H7 (cell line): ENCODE data around the gene HIVEP3. TPM values are rescaled to one million over a fixed set of nuclear protein-coding genes. Genes with fewer than 3 reads are reported as not detected.

ENCODE experiments used
- DNase-seq: peaks from one replicate; pipeline ENCODE4 v3.0.0; 2012
- H3K27me3 ChIP-seq: 2 replicates; pipeline ENCODE4 v1.6.0; 2011; ENCODE audit warnings: mild to moderate bottlenecking, low read length; ENCODE audit not compliant: control insufficient read depth, insufficient read depth
- H3K36me3 ChIP-seq: replicated peaks from 2 replicates; pipeline ENCODE4 v1.5.1; 2011; ENCODE audit warnings: low read length; ENCODE audit not compliant: control insufficient read depth, insufficient read depth
- H3K4me3 ChIP-seq: 2 replicates; pipeline ENCODE4 v1.5.1; 2011; ENCODE audit warnings: low read depth, mild to moderate bottlenecking, control low read depth, low read length, moderate library complexity; ENCODE audit not compliant: insufficient read depth
- total RNA-seq: library from RNA; depleted of rRNA; stranded (reverse); fragments of >200 nt; shearing (Covaris generic); gene quantifications from 2 replicates; pipeline ENCODE4 v1.2.3, GENCODE V29; 2014

Gene HIVEP3
- total RNA-seq, 1 experiment from 2014 or later: 1.8 TPM

DNA sequence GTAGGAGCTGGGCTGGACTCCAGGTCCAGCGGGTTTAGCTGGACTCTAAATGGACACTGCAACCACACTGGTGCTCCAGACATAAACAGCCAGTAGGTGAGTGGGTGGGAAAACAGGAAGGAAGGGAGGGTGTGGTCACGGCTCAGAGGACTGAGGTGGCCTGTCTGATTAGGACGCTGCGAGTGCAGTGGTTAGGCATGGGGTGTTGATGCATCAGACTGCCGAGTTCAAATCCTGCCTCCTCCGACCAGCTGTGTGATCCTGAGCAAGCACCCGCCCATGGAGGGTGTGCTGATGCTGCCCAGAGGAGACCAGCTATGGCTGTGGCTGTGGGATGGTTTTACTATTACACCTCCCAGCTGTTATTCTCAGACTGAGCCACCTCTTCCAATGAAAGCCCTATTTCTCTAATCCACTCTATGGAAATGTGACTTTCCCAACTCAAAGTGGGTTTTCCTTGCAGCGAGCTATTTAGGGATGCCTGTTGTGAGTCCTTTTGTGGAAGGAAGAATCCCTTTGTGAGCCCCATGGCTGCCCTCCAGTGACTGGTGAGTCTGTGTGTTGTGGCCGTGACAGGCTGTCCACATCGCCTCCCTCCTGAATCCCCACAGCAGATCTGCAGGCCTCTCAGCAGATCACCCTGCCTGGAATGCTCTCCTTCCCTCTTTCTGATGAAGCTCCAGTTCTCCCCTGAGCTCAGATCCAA lies 377.7 kb downstream of the HIVEP3 start:
- DNase-seq: no peak
- no peaks in the 10 kb centered on the region for H3K36me3 ChIP-seq

DNA sequence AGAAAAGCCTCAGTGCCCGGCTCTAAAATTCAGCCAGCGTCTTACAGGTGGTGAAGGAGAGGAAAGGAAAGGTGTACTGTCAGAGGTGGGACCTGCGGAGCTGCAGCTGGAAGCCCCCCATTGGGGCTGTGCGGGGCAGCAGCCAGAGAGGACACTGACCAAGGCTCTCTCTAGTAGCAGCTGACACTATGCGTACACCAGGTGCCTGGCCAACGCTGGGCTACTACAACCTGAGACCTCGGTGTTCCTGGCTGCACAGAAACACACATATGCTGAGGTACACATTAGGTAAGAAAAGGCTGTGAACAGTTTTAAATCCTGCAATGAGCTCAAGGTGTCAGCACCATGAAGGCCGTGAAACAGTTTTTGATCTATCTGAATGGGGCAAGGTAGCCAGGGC lies 378.7 kb downstream of the HIVEP3 start:
- Histone ChIP-seq H3K4me3 (no peak overlapping the region), H3K27me3 (no peaks in the 10 kb centered on the region), H3K36me3 (no peaks in the 10 kb centered on the region)
- no peak for DNase-seq

More for the DNA sequence above, 377.7 kb downstream of the HIVEP3 start:
- Histone ChIP-seq H3K27me3 (no peaks in the 10 kb centered on the region), H3K4me3 (no peak overlapping the region)

DNA sequence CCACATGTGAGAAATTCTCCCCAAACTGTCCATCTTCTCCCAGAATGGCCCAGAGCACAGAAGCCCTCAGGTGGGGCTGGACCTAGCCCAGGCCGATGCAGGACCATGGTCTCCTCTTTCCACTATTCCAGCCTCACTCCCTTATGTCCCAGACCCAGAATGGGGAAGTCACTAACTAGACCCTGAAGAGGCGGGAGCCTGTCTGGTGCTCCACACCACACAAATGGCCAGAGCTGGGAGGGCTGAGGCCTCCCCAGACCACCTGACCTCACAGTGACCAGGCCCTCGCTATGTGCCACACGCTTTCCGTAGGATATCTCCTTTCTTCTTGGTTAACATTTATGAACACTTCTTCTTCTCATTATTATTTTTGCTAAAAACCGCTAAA lies 379.3 kb downstream of the HIVEP3 start:
- no peaks in the 10 kb centered on the region for H3K36me3 ChIP-seq
- no peaks in the 10 kb centered on the region for H3K27me3 ChIP-seq
- DNase-seq: no peak
- H3K4me3 ChIP-seq: no peak overlapping the region

DNA sequence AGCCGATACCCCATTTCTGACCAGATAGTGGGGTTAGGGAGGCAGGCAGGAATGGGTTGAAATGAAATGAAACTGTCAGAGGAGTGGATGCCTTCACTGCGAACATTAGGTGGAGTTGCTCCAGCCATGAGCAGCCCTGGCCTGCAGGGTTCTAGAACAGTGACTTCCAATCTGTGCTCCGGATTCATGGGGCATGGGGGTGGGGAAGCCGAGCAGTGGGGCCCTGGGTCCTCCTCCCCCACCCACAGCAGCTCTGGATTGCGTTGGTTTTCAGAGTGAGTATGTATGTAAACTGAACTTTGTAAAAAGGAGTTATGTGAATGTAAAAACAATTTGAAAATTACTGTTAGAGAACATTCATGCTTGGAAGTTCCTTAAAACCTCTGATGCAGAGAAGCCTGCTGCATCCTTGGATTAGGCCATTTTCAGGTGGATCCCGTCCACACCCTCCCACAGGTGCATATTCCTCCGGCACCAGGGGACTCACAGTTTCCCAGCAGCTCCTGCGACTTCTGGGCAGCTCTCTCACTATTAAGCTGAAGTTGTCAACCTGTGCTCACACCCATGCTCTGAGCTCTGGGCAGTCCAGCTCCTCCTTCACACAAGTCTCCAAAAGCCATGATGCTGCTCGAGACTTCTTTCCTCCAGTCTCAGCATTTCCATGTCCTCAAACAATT lies 379.8 kb downstream of the HIVEP3 start:
- H3K4me3 ChIP-seq: no peak overlapping the region
- no peak for DNase-seq
- H3K27me3 ChIP-seq: no peaks in the 10 kb centered on the region
- H3K36me3 ChIP-seq: no peaks in the 10 kb centered on the region

DNA sequence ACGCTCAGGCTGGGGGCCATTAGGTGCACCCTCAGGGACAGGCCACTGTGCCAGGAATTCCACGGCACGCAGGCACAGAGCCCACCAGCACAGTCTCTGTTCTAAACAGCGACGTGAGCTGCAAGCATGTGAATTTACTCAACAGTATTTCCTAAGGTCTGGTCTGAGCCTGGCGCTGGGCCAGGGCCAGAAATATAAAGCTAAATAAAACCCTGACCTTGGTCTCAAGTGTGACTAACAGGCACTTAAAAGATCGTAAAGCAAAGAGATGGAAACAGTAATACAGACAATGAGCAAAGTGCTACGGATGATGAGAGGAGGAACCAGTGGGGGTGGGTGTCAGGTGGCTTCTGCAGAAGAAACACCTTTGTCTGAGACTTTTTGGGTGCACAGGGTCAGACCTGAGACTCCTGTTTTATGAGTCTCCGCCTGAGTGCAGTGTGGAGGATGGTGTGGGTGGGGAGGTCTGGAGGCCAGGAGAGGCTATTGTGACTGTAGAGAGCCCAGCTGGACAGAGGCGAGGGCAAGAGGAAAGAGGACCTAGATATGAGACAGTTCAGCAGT lies 380.9 kb downstream of the HIVEP3 start:
- H3K27me3 ChIP-seq: no peaks in the 10 kb centered on the region
- H3K36me3 ChIP-seq: no peaks in the 10 kb centered on the region
- DNase-seq: no peak
- no peak overlapping the region for H3K4me3 ChIP-seq

DNA sequence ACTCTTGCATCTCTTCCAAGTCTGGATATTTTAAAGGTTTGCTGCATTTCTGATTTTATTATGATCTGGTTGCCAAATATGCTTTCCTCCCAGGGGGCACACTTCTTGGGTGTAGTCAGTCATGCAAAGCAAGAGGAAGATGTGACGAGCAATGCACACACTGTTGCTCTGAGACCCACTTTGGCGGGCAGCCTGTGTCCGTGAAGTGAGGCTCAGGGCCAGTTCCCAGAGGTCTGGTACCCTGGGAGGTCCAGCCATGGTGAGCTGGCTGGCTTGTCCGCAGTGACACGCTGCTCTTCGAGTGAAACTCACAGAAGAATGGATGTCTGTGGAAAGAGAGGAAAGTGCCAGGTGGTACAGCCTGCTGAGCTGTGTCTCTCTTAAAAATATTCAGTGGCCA lies 381.5 kb downstream of the HIVEP3 start:
- no peak for DNase-seq
- Histone ChIP-seq H3K36me3 (no peaks in the 10 kb centered on the region), H3K27me3 (no peaks in the 10 kb centered on the region), H3K4me3 (no peak overlapping the region)

DNA sequence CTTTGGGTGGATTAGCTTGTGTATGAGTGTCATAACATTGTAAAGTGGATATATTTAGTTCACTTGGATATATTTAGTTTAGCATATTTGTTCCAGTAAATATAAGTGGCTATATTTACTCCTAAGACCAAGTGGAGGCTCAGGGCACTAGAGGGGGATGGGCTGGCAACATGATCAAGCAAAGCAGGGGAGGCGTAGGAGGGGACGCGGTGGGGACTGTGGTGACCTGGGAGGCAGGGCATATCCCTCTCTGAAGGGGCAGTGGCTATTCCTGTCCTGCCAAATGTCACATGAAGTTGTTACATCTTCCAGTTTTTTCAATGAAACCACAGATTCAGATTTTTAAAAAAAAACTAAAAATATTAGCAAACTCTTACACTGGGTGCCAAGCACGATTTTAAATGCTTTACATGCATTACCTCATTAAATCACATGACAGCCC lies 382.3 kb downstream of the HIVEP3 start:
- no peak overlapping the region for H3K4me3 ChIP-seq
- H3K27me3 ChIP-seq: no peaks in the 10 kb centered on the region
- no peaks in the 10 kb centered on the region for H3K36me3 ChIP-seq
- DNase-seq: no peak

DNA sequence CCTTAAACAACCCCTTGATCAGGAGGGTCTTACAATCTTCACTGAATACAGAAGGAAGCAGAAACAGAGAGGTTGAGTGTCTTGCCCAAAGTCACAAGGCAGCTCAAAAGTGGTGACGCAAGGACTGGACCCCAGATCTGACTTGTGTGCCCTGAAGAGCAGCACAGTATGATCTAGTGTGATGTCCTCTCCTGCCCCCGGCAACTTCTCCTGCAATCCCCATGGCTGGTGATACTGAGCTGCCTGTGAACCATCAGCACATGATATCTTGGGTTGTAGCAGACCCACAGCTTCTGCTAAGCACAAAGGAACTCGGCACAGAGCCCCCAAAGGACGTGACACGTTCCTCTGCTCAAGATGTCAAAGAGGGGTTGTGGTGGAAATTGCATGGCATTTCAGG lies 383.0 kb downstream of the HIVEP3 start:
- no peaks in the 10 kb centered on the region for H3K36me3 ChIP-seq
- no peak for DNase-seq
- H3K27me3 ChIP-seq: no peaks in the 10 kb centered on the region
- no peak overlapping the region for H3K4me3 ChIP-seq

DNA sequence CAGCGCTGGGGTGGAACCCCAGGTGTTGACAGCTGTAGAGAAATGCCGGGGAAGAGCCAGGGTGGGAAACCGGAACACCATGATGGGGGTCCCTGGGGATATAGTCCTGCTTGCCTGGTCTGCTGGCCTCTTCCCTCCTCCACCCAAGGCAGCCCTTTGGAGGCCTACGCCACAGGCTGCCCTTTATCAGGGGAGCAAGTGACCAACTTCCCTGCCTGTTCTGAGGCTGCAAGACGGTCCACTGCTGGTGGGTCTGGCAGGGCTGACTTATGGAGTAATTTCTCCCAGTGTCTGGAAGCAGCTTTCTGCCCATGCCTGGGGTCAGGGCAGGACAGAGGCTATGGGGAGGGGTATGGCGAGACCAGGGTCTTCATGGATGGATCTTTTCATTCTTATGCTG lies 383.4 kb downstream of the HIVEP3 start:
- H3K36me3 ChIP-seq: no peaks in the 10 kb centered on the region
- H3K27me3 ChIP-seq: no peaks in the 10 kb centered on the region
- H3K4me3 ChIP-seq: no peak overlapping the region
- DNase-seq: no peak

DNA sequence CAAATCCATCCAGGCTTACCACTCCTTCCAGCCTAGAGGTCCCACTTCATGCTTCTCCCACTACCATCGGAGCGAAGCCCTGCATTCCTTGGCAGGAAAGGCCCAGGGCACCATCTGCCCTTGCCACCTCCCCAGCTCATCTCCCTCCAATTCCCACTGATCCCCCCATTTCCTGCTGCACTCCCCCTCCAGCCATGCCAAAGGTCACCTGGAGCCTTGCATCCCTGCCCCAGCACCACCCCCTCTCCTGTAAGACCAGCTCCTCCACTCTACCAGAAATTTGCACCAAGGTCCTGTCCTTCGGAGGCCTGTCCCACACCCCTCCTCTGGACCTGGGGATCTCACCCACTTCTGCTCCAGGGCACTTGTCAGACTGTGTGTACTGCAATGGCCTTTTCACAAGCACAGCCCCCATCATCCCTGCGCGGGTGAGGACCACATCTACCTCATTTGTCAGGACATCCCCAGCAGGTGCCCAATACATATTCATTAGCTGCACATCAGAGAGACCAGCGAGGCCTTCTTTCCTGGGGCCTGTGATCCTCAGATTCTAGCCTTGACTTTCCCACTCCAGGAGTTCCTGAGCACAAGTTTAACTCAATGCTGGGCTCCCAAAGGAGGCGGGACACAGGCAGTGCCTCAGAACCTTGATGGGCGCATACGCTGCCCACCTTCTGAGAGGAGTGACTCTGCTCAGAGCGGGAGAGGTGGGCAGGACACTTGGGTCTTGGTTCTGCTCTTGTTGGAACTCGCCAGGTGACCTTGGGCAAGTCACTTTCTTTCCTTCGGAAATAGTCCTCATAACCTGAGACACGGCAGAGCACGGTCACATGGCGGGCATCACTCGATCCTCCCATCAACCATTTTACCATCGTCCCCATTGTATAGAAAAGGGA lies 384.3 kb downstream of the HIVEP3 start:
- H3K36me3 ChIP-seq: no peaks in the 10 kb centered on the region
- no peak for DNase-seq
- no peak overlapping the region for H3K4me3 ChIP-seq
- no peaks in the 10 kb centered on the region for H3K27me3 ChIP-seq

DNA sequence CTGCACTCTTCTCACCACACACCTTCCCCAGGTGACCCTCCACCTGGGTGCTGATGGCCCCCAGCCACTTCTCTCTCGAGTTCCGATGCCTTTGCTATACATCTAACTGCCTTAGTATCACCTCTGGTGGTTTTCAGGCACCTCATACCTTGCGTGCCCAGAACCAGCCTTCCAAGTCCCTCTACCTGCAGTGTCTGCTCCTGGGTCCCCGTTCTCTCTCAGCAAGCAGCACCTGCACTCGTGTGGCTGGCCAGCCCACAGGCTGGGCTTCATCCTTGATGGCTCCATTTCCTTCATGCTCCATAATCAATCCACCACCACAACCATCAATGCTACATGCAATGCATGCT lies 385.0 kb downstream of the HIVEP3 start:
- no peaks in the 10 kb centered on the region for H3K36me3 ChIP-seq
- DNase-seq: no peak

DNA sequence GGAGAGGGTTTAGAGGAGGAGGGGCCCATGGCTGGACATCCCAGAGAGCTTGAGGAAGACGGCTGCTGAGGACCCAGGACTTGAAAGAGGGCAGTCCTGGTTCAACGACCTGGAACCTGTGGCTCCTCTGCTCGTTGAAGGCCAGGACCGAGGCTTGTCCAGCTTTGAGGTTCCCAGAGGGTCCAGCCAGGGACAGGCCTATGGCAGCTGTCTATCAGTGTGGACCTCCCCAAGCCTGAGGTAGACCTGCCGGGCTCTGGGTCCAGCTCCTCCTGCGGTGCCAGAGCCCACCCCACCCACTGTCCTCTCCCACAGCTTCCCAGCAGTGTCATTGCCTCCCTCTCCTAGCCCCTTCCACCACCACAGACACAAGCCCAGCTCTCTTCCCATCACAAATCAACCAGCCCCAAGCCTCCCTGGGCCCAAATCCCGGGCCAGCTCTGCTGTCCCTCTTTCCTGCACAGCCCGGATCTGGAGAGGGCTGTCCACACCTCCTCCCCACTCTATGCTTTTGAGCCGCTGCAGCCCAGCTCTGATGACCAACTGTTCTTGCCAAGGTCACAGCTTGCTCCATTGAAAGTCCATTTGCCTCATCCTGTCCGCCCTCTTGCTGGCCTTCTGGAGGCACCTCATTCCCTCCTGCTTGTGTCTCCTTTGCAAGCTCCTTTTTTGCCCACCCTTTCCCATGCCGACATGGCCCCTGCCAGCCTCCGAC lies 385.5 kb downstream of the HIVEP3 start:
- Histone ChIP-seq H3K27me3 (no peaks in the 10 kb centered on the region), H3K36me3 (no peaks in the 10 kb centered on the region), H3K4me3 (no peak overlapping the region)
- DNase-seq: no peak

More for the DNA sequence above, 385.0 kb downstream of the HIVEP3 start:
- Histone ChIP-seq H3K27me3 (no peaks in the 10 kb centered on the region), H3K4me3 (no peak overlapping the region)

DNA sequence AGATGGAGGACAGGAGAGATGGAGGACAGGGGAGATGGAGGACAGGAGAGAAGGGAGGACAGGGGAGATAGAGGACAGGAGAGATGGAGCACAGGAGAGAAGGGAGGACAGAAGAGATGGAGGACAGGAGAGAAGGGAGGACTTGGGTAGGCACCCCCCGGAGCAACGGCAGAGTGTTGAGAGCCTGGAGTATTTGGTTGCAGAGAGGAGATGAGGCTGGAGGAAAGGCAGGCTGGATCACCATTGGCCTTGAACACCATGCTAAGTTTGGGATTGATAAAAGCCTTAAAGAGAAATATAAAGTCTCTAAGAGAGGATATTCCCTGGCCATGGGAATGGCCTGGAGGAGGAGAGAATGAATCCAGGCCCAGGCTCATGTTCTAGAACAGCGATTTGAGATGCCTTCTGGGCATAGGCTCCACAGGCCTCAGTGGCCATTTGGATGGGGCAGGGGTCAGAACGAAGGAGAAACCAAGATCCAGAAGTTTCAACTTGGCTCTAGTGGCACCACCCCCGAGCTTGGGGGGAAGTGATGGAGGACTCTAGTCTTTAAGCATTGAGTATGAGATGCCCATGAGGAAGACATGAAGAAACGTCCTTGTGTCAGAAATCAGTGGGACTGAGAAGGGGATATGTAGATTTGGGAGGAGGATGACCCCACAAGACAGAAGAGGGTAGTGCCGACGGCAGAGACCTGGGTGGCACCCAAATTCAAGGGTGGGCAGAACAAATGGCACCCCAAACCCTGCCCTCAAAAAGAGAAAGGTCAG lies 386.3 kb downstream of the HIVEP3 start:
- Histone ChIP-seq H3K36me3 (no peaks in the 10 kb centered on the region), H3K27me3 (no peaks in the 10 kb centered on the region), H3K4me3 (no peak overlapping the region)
- DNase-seq: no peak
